GM03348 (cell line): ENCODE results near the gene SLC18B1.
"Not testable (repeated sequence)": the region's sequence is repeated elsewhere in the genome, so short reads cannot be mapped to it uniquely, and the experiment has no call there.

Source experiments
- DNase-seq: peaks from one replicate; pipeline ENCODE4 v3.0.0; 2012; ENCODE audit warnings: low spot score

The SLC18B1 gene

GRCh38 chr6:132798869-132799538 is 567 bp upstream of the SLC18B1 start:
- DNase-seq, result peak; percentile 68

GRCh38 chr6:132795461-132795860 is 3.0 kb downstream of the SLC18B1 start:
- no peak for DNase-seq

GRCh38 chr6:132792510-132792909 is 5.9 kb downstream of the SLC18B1 start:
- DNase-seq, result no peak

GRCh38 chr6:132790450-132790849 is 8.0 kb downstream of the SLC18B1 start:
- DNase-seq, result no peak

GRCh38 chr6:132789396-132789776 is 9.1 kb downstream of the SLC18B1 start:
- DNase-seq, result no peak

GRCh38 chr6:132788658-132789395 is 9.6 kb downstream of the SLC18B1 start:
- no peak for DNase-seq

- DNase-seq, result no peak
Measured at GRCh38 chr6:132785936-132786335, 12.5 kb downstream of the SLC18B1 start.

GRCh38 chr6:132780770-132781371 is 17.6 kb downstream of the SLC18B1 start:
- peak; percentile 53 for DNase-seq

- not testable (repeated sequence) for DNase-seq
Measured at GRCh38 chr6:132777881-132778280, 20.6 kb downstream of the SLC18B1 start.

- peak; percentile 5 for DNase-seq
Measured at GRCh38 chr6:132768051-132768517, 30.4 kb downstream of the SLC18B1 start.

GRCh38 chr6:132765560-132765959 is 32.9 kb downstream of the SLC18B1 start:
- no peak for DNase-seq

- peak; percentile 79 for DNase-seq
Measured at GRCh38 chr6:132764370-132764769, 34.1 kb downstream of the SLC18B1 start.

GRCh38 chr6:132763269-132763668 is 35.2 kb downstream of the SLC18B1 start:
- DNase-seq, result no peak

- no peak for DNase-seq
Measured at GRCh38 chr6:132760256-132760655, 38.2 kb downstream of the SLC18B1 start.

- no peak for DNase-seq
Measured at GRCh38 chr6:132758689-132759088, 39.7 kb downstream of the SLC18B1 start.

GRCh38 chr6:132752255-132752654 is 46.2 kb downstream of the SLC18B1 start:
- DNase-seq, result no peak

GRCh38 chr6:132751828-132752227 is 46.6 kb downstream of the SLC18B1 start:
- DNase-seq, result no peak

GRCh38 chr6:132751306-132751705 is 47.1 kb downstream of the SLC18B1 start:
- no peak for DNase-seq

GRCh38 chr6:132750455-132751248 is 47.8 kb downstream of the SLC18B1 start:
- DNase-seq, result no peak

GRCh38 chr6:132749111-132749510 is 49.3 kb downstream of the SLC18B1 start:
- no peak for DNase-seq

GRCh38 chr6:132748446-132748845 is 50.0 kb downstream of the SLC18B1 start:
- DNase-seq, result no peak

- no peak for DNase-seq
Measured at GRCh38 chr6:132746048-132746447, 52.4 kb downstream of the SLC18B1 start.
